CD4-positive, alpha-beta T cell treated with Interferon gamma for 1 hour (primary cell): ENCODE data around the gene KCNN1.
A peak's percentile ranks its signal among the peaks of the same experiment; 100 is the strongest.
"Not testable (repeated sequence)": the region's sequence is repeated elsewhere in the genome, so short reads cannot be mapped to it uniquely, and the experiment has no call there.

ENCODE experiments used
- DNase-seq: peaks from one replicate; pipeline ENCODE4 v3.0.0-alpha.2; 2020

The KCNN1 gene

GRCh38 chr19:17966550-17967256 lies at the start of gene KCNN1:
Gene KCNN1, plus strand, starts transcription at chr19:17967107. Its CDS starts 6,782 bp downstream, at chr19:17973889.
- DNase-seq, result no peak

DNA sequence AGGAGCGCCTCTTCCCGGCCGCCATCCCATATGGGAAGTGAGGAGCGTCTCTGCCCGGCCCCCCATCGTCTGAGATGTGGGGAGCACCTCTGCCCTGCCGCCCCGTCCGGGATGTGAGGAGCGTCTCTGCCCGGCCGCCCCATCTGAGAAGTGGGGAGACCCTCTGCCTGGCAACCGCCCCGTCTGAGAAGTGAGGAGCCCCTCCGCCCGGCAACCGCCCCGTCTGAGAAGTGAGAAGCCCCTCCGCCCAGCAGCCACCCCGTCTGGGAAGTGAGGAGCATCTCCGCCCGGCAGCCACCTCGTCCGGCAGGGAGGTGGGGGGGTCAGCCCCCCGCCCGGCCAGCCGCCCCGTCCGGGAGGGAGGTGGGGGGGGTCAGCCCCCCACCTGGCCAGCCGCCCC lies 48.8 kb upstream of the KCNN1 start:
- DNase-seq, result not testable (repeated sequence)

GRCh38 chr19:17919122-17919521 lies 47.8 kb upstream of the KCNN1 start:
- DNase-seq, result not testable (repeated sequence)

- DNase-seq, result no peak
These were observed 46.4 kb upstream of the KCNN1 start for GRCh38 chr19:17920527-17920926.

DNA sequence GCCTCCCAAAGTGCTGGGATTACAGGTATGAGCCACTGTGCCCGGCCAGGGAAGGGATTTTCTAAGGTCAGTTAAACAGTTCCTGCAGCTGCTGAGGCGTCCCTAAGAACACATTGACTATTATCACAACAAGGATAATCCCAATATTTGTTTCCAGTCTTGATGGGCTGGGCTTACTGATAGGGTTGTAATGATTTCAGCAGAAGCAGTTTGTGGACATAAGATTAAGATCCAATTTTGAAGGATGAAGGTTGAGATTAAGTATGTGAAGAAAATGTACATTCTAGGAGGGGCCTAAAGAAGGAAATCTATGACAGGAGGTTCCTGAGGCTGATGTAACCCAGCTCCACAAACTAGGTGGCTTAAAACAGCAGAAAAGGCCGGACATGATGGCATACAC lies 44.8 kb upstream of the KCNN1 start:
- no peak for DNase-seq

DNA sequence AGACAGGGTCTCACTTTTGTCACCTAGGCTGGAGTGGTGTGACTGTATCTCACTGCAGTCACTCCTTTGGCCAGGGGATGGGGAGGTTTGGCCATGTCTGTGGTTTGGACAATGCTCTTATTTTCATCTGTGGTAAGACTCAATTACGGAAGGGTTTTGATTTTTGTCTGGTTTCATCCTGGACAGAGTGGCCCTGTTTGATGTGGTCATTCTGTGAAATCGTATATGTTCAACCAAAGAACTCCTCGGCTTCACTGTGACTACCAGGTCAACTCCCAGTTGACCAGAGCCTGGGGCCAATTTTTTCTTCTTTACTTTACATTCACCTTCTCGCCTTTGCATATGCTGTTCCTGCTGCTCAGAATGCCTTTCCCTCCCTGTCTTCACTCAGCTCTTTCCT lies 40.9 kb upstream of the KCNN1 start:
- no peak for DNase-seq

- DNase-seq, result no peak
These were observed 37.9 kb upstream of the KCNN1 start for GRCh38 chr19:17929056-17929455.

DNA sequence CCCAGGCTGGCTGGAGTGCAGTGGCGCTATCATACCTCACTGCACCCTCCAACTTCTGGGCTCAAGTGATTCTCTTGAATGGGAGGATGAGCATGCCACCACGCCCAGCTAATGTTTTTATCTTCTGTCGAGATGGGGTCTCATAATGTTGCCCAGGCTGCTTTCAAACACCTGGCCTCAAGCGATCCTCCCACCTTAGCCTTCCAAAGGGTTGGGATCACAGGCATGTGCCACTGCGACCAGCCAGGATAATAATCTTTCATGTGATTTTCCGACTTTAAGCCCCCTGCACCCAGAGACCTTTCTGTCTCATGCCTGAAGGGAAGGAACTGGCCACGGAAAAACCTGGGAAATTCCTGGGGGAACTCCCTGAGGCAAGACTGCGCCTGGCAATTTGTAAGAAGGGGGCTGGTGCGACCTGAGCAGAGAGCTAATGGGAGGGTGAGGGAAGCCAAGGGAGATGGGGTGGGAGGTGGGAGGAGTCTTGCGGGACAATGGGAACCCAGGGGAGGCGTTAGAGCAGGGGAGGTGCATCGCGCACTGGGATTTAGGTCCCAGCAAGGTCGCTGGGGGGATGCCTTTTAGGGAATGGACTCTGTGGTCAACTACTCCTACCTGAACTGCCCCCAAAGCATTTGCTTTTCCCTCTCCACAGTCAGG lies 35.2 kb upstream of the KCNN1 start:
- no peak for DNase-seq

DNA sequence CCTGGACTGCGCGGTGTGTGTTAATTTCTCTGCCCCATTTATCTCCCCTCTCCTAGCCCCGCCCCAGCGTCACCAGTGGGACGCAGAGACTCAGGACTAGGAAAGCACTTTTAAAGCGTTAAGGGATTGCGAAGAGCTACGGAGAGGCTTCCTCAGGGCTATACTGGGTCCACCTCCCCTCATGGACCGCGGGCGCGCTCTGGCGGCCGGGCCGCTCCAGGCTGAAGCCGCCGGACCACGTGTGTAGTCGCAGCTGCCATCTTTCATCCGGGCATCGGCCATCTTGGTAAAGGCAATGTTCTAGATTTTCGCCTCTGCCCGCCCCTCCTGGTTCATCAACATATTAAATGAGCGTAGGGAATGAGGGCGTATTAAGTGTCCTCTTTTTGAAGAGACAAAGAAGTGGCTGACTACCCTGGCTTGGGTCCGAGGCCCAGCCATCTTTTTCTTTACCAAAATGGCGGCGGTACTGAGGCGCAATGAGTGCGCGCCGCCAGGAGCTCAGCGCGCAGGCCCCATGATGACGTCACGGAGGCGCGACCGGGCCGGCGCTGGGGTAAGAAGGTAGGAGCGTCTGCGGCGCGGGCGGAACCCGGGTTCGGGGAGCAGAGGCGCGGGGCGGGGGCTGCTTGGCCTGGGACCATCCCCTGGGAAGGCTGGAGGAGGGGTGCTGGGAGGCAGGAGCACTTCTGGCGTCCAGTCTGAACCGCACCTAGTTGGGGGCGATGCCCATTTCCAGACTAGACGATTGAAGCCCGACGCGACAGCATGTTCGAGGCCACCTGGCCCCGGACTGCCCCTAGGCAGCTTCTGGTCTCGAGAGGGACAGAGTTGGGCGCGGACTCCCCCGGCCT lies 34.2 kb upstream of the KCNN1 start, which contains the start of gene CCDC124:
Gene CCDC124, plus strand, starts transcription at position 531 of the 854 bp plus-strand sequence. CDS start 3,406 bp downstream, outside the sequence.
- DNase-seq, result peak; percentile 93

- no peak for DNase-seq
These were observed 33.3 kb upstream of the KCNN1 start for GRCh38 chr19:17933414-17934129.

DNA sequence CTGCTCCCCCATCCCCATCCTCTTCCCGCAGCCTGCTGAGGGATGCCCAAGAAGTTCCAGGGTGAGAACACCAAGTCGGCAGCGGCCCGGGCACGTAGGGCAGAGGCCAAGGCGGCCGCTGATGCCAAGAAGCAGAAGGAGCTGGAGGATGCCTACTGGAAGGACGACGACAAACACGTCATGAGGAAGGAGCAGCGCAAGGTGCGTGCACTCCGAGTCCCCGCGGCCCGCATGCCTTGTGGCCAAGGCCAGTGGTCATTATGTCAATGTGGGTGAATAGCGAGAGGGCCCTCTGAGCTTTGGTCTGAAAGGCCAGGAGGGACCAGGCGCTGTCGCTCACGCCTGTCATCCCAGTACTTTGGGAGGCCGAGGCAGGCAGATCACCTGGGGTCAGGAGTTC lies 30.5 kb upstream of the KCNN1 start:
- DNase-seq, result no peak

GRCh38 chr19:17937371-17937900 lies 29.5 kb upstream of the KCNN1 start:
- no peak for DNase-seq

GRCh38 chr19:17938092-17938845 lies 28.6 kb upstream of the KCNN1 start:
- DNase-seq, result peak; percentile 80

DNA sequence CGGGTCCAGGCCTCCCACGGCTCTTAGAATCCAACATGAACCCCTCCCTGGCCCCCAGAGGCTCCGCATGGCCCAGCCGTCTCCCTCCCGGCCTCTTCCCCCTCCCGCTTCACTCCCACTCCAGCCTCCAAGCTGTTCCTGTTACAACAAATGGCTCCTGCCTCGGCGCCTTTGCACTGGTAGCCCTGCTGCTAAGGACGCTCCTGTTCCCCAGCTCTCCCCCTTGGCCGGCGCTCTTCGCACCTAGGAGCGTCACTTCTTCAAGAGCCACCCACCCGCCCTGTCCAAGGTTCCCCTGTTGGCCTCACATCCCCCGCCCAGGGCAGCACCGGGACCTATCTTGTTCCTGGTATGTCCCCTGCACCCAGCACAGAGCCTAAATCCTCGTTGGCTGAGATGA lies 24.7 kb upstream of the KCNN1 start:
- DNase-seq, result no peak

DNA sequence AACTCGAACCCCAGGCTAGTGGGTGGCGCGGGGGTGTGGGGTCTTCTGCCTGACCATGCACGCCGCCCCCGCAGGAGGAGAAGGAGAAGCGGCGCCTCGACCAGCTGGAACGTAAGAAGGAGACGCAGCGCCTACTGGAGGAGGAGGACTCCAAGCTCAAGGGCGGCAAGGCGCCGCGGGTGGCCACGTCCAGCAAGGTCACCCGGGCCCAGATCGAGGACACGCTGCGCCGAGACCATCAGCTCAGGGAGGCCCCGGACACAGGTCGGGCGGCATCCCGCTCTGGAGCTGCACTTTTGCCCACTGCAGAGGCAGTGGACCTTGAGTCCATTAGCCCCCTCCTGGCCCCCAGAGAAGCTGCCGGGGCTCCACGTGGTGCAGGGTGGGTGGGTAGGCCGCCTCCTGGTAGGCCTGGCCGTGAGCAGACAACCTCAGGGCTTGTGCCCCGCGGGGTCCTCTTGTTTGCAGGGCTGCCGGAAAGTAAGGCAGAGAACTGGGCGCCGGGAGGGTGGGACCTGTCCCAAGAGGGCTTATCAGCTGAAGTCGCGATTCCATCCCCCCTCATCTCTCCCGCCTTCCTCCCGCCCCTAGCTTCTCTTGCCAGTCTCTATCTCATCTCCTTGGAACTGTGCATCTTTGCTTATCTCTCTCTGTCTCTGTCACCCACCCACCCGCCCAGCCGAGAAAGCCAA lies 24.2 kb upstream of the KCNN1 start:
- no peak for DNase-seq

- DNase-seq, result no peak
These were observed 23.4 kb upstream of the KCNN1 start for GRCh38 chr19:17943274-17944221.

- DNase-seq, result no peak
These were observed 22.6 kb upstream of the KCNN1 start for GRCh38 chr19:17944301-17944700.

GRCh38 chr19:17946965-17947784 lies 19.7 kb upstream of the KCNN1 start:
- DNase-seq, result no peak
